GM12878 (cell line): Measurements from ENCODE around the gene KCNE4. TPM values are rescaled to one million over a fixed set of nuclear protein-coding genes. Genes with fewer than 3 reads are reported as not detected.

Source experiments
- ATAC-seq: fragments of 200-7000 bp; cut with Tn5 transposase; 3 replicates; pipeline ENCODE4 v1.9.1; 2020; ENCODE audit warnings: mild to moderate bottlenecking, moderate library complexity
- BruUV-seq: library from RNA; stranded (reverse); fragments of 400-500 nt; replicated peaks from 2 replicates; lab custom pipeline; 2021; lab: Mats Ljungman, UMichigan
- CTCF ChIA-PET: fragments of 300-600 bp; sonication (Branson Sonifier 250); formaldehyde crosslinking; extraction: SDS; loops from one replicate; lab custom pipeline; 2021; ENCODE audit warnings: inconsistent platforms; lab: Yijun Ruan, JAX
- POLR2A ChIA-PET: fragments of 350-600 bp; formaldehyde crosslinking; extraction: SDS; loops from one replicate; lab custom pipeline; 2021; ENCODE audit warnings: inconsistent platforms; lab: Charles Lee
- RAD21 ChIA-PET: fragments of 300-600 bp; sonication (Branson Sonifier 250); formaldehyde crosslinking; loops from one replicate; lab custom pipeline; 2023; ENCODE audit warnings: antibody characterized with exemption; ENCODE audit not compliant: unreplicated experiment; lab: Charles Lee
- SMC1A ChIA-PET: fragments of 300-600 bp; sonication (Branson Sonifier 250); formaldehyde crosslinking; loops from one replicate; lab custom pipeline; 2023; ENCODE audit not compliant: unreplicated experiment, uncharacterized antibody; lab: Charles Lee
- DNase-seq: peaks from one replicate; pipeline ENCODE4 v3.0.0-alpha.2; 2011; ENCODE audit warnings: low read depth, low spot score
- FAIRE-seq: peaks from 3 replicates; lab custom pipeline; 2011; peaks lifted over from hg19 to GRCh38; lab: Jason Lieb, UNC
- H2AFZ ChIP-seq: 2 replicates; pipeline ENCODE4 v1.6.0; 2011; ENCODE audit warnings: low read depth, low read length, control low read depth; ENCODE audit not compliant: control insufficient read depth
- H3K27ac ChIP-seq: 2 replicates; pipeline ENCODE4 v1.5.1; 2011; ENCODE audit warnings: control low read depth; ENCODE audit not compliant: control insufficient read depth, insufficient read depth
- H3K27me3 ChIP-seq, 2 experiments: replicated peaks in 1 of 2; 2 replicates each; pipeline versions ENCODE4 v1.6.0 to v1.6.1; 2011; ENCODE audit warnings: low read length in 1 of 2; ENCODE audit not compliant: control insufficient read depth in 2 of 2, insufficient read depth in 2 of 2
- H3K36me3 ChIP-seq, 2 experiments: 2 replicates each; pipeline ENCODE4 v1.5.1; 2011; ENCODE audit warnings: low read length in 1 of 2; ENCODE audit not compliant: control insufficient read depth in 2 of 2, insufficient read depth in 2 of 2
- H3K4me1 ChIP-seq: 2 replicates; pipeline ENCODE4 v1.6.1; 2011; ENCODE audit warnings: mild to moderate bottlenecking, low read length, moderate library complexity, mixed read lengths; ENCODE audit not compliant: control insufficient read depth, insufficient read depth
- H3K4me2 ChIP-seq: 2 replicates; pipeline ENCODE4 v1.6.0; 2011; ENCODE audit warnings: control low read depth; ENCODE audit not compliant: control insufficient read depth, insufficient read depth
- H3K4me3 ChIP-seq: fragments of 200-600 bp; sonication (generic); 2 replicates; pipeline ENCODE4 v1.5.1; 2016
- H3K79me2 ChIP-seq: 2 replicates; pipeline ENCODE4 v1.6.0; 2011; ENCODE audit warnings: low read length; ENCODE audit not compliant: control insufficient read depth, insufficient read depth
- H3K9ac ChIP-seq: 2 replicates; pipeline ENCODE4 v1.8.0; 2011; ENCODE audit warnings: low read length, control low read depth, mixed read lengths; ENCODE audit not compliant: control insufficient read depth, insufficient read depth
- H3K9me3 ChIP-seq: replicated peaks from 3 replicates; pipeline ENCODE4 v1.5.1; 2011; ENCODE audit warnings: mild to moderate bottlenecking, low read length; ENCODE audit not compliant: control insufficient read depth, insufficient read depth
- H4K20me1 ChIP-seq: 2 replicates; pipeline ENCODE4 v1.6.0; 2011; ENCODE audit not compliant: control insufficient read depth, insufficient read depth
- BCL11A ChIP-seq: IDR thresholded peaks from 2 replicates; pipeline ENCODE4 v1.6.1; 2011; ENCODE audit warnings: low read depth, low read length
- CTCF ChIP-seq, 3 experiments: IDR thresholded peaks in 2 of 3; conservative IDR thresholded peaks in 1 of 3; 2 replicates each; pipeline ENCODE4 v1.5.1; 2011; ENCODE audit warnings: low read depth in 3 of 3, low read length in 3 of 3, mild to moderate bottlenecking in 3 of 3, control low read depth in 2 of 3, moderate library complexity in 2 of 3, inconsistent platforms in 1 of 3, mixed read lengths in 1 of 3; ENCODE audit not compliant: control insufficient read depth in 2 of 3, insufficient read depth in 1 of 3; ENCODE audit errors: extremely low read depth in 1 of 3
- EGR1 ChIP-seq, 2 experiments: IDR thresholded peaks; 1 replicate in 1 of 2; 2 replicates in 1 of 2; pipeline ENCODE4 v1.6.1; 2011 to 2012; ENCODE audit warnings: low read depth in 2 of 2, low read length in 2 of 2, borderline replicate concordance in 1 of 2, mild to moderate bottlenecking in 1 of 2, moderate library complexity in 1 of 2
- HDAC2 ChIP-seq: fragments of 200-600 bp; sonication (generic); IDR thresholded peaks from 2 replicates; pipeline ENCODE4 v1.6.1; 2017
- IKZF1 ChIP-seq: fragments of 450-650 bp; conservative IDR thresholded peaks from 2 replicates; pipeline ENCODE4 v1.6.1; 2017; ENCODE audit warnings: antibody characterized with exemption, mild to moderate bottlenecking
- JUNB ChIP-seq: IDR thresholded peaks from 2 replicates; pipeline ENCODE4 v1.6.1; 2016; ENCODE audit warnings: antibody characterized with exemption, mild to moderate bottlenecking
- KLF5 ChIP-seq: fragments of 450-650 bp; IDR thresholded peaks from 2 replicates; pipeline ENCODE4 v1.6.1; 2014; ENCODE audit warnings: mild to moderate bottlenecking; ENCODE audit not compliant: partially characterized antibody
- NFYB ChIP-seq: IDR thresholded peaks from 2 replicates; pipeline ENCODE4 v1.6.1; 2011; ENCODE audit warnings: low read depth, mild to moderate bottlenecking, low read length, improper control_type of control experiment, moderate library complexity; ENCODE audit not compliant: insufficient read depth
- PML ChIP-seq: IDR thresholded peaks from 2 replicates; pipeline ENCODE4 v1.6.1; 2012; ENCODE audit warnings: low read length, inconsistent platforms
- POU2F2 ChIP-seq: IDR thresholded peaks from 3 replicates; pipeline ENCODE4 v1.6.1; 2011; ENCODE audit warnings: low read depth, mild to moderate bottlenecking, low read length, borderline replicate concordance
- TBL1XR1 ChIP-seq: IDR thresholded peaks from 2 replicates; pipeline ENCODE4 v1.6.1; 2012; ENCODE audit warnings: low read depth, low read length, improper control_type of control experiment
- TCF3 ChIP-seq: IDR thresholded peaks from 2 replicates; pipeline ENCODE4 v1.6.1; 2012; ENCODE audit warnings: low read depth, mild to moderate bottlenecking, low read length, borderline replicate concordance; ENCODE audit not compliant: insufficient read depth
- ZBTB33 ChIP-seq: fragments of 450-650 bp; IDR thresholded peaks from 2 replicates; pipeline ENCODE4 v1.6.1; 2017; ENCODE audit warnings: mild to moderate bottlenecking
- ZNF274 ChIP-seq: IDR thresholded peaks from one replicate; pipeline ENCODE4 v1.8.0; 2011; ENCODE audit not compliant: insufficient read length, insufficient read depth
- ZZZ3 ChIP-seq: IDR thresholded peaks from 2 replicates; pipeline ENCODE4 v1.6.1; 2011; ENCODE audit warnings: low read depth; ENCODE audit not compliant: control insufficient read depth, insufficient read length
- WGBS: methylation state at CpG from one replicate; pipeline ENCODE4 v1.1.6; 2016; ENCODE audit warnings: low lambda C conversion rate; ENCODE audit not compliant: insufficient replicate concordance, insufficient coverage; ENCODE audit errors: missing lambda C conversion rate; 5-methylcytosine and 5-hydroxymethylcytosine counted together
- in situ Hi-C: fragments of 300-500 bp; cut with MboI; formaldehyde crosslinking; loops from 9 replicates; pipeline ENCODE4 v1.14.3; 2018; ENCODE audit warnings: mixed read lengths
- intact Hi-C: fragments of 100-400 bp; cut with micrococcal nuclease; formaldehyde crosslinking; loops from one replicate; pipeline ENCODE4 v1.14.2; 2022; ENCODE audit not compliant: unreplicated experiment
- polyA plus RNA-seq, 11 experiments: library from polyadenylated mRNA; depleted of rRNA in 4 of 11; unstranded in 6 of 11; stranded (reverse) in 5 of 11; fragments of >200 nt; fragmentation: Nextera tagmentation in 4 of 11; fragmentation: Illumina TruSeq in 1 of 11; extraction: Ambion mirVana in 4 of 11; extraction: Trizol in 1 of 11; gene quantifications; 1 replicate in 1 of 11; 2 replicates in 10 of 11; pipeline versions ENCODE4 v1.2.1 to v1.2.3, GENCODE V29; 2011 to 2016; ENCODE audit warnings: inconsistent platforms in 2 of 11, missing spikeins in 2 of 11, low read depth in 1 of 11
- total RNA-seq, 4 experiments: library from RNA; depleted of rRNA in 3 of 4; stranded (reverse); fragments of >200 nt in 3 of 4; fragmentation: Illumina TruSeq in 1 of 4; extraction: Trizol in 1 of 4; gene quantifications; 2 replicates each; pipeline versions ENCODE4 v1.2.1 to v1.2.3, GENCODE V29; 2013 to 2021

Gene KCNE4
- total and polyA plus RNA-seq, 10 of the 15 experiments (the other 5 are each of a cell fraction or from before 2014, with no cell fraction given): 0.30 TPM; not detected in 9

DNA sequence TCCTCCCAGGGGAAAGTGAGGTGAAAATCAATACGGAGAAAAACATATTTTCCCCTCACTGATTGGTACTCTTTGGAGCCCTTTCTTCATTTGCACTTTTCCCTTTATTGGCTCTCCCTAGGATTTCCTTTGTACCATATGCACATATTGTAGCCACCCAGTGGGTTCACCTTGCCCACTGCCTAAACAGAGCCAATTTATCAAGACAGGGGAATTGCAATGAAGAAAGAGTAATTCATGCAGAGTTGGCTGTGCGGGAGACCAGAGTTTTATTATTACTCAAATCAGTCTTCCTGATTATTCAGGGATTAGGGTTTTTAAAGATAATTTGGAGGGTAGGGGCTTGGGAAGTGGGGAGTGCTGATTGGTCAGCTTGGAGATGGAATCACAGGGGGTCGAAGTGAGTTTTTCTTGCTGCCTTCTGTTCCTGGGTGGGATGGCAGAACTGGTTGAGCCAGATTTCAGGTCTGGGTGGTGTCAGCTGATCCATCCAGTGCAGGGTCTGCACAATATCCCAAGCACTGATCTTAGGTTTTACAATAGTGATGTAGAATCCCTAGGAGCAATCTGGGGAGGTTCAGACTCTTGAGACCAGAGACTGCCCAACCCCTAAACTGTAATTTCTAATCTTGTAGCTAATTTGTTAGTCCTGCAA lies 15.1 kb upstream of the KCNE4 start:
- SMC1A ChIA-PET: no interaction called here
- in situ Hi-C loops (no loop called here), intact Hi-C loops (no loop called here)
- TF ChIP-seq TBL1XR1 (no peak), BCL11A (no peak)
- Histone ChIP-seq H3K36me3 (no peaks in the 10 kb centered on the region), H2AFZ (no peak overlapping the region), H3K4me1 (no peaks in the 10 kb centered on the region), H3K27ac (no peak overlapping the region), H3K9me3 (peaks cover 2% of the 10 kb centered on the region), H4K20me1 (no peaks in the 10 kb centered on the region), H3K9ac (no peak overlapping the region), H3K4me2 (no peak overlapping the region), H3K27me3 (no peaks in the 10 kb centered on the region), H3K79me2 (no peaks in the 10 kb centered on the region), H3K4me3 (no peak overlapping the region)
- CTCF ChIA-PET: no interaction called here
- DNase-seq (no peak), ATAC-seq (no peak), FAIRE-seq (no peak)
- no TSS peak for BruUV-seq
- WGBS: 51% methylated on average over 3 of the region's 3 CpGs
- RAD21 ChIA-PET: no interaction called here
- POLR2A ChIA-PET: no interaction called here

- ChIA-PET POLR2A (no interaction called here), SMC1A (no interaction called here), RAD21 (no interaction called here), CTCF (no interaction called here)
- intact Hi-C loops (no loop called here), in situ Hi-C loops (no loop called here)
- Histone ChIP-seq H3K4me3 (no peak overlapping the region), H3K27me3 (no peaks in the 10 kb centered on the region), H3K9me3 (no peaks in the 10 kb centered on the region; the same call in 2 of the 3 replicates), H3K4me2 (no peak overlapping the region), H4K20me1 (no peaks in the 10 kb centered on the region), H2AFZ (no peak overlapping the region), H3K4me1 (no peaks in the 10 kb centered on the region), H3K36me3 (no peaks in the 10 kb centered on the region), H3K79me2 (no peaks in the 10 kb centered on the region), H3K9ac (no peak overlapping the region), H3K27ac (no peak overlapping the region)
- WGBS: 15% methylated on average over 2 of the region's 2 CpGs
- ATAC-seq (no peak), FAIRE-seq (no peak), DNase-seq (no peak)
- BruUV-seq: no TSS peak
- TF ChIP-seq JUNB: no peak
- no peak for TF ChIP-seq HDAC2
- no peak for TF ChIP-seq CTCF (IDR thresholded peaks at IDR 0.05 in 2 of 3, conservative IDR thresholded peaks at IDR 0.05 in 1 of 3; ENCODE audit: control insufficient read depth in 2 of 3, extremely low read depth in 1 of 3, insufficient read depth in 1 of 3, low read depth in 3 of 3, low read length in 3 of 3)
- no peak for TF ChIP-seq ZZZ3
- TF ChIP-seq KLF5: no peak
- TF ChIP-seq POU2F2: no peak
- no peak for TF ChIP-seq IKZF1
- TF ChIP-seq EGR1 (IDR thresholded peaks at IDR 0.05; ENCODE audit: borderline replicate concordance in 1 of 2, low read depth in 2 of 2, low read length in 2 of 2): no peak
- no peak for TF ChIP-seq TCF3
- TF ChIP-seq ZBTB33: no peak
- TF ChIP-seq ZNF274: no peak
- TF ChIP-seq PML: no peak
- TF ChIP-seq NFYB: no peak
Measured at GRCh38 chr2:223037445-223037800, 14.6 kb upstream of the KCNE4 start.
